GM21423 (cell line): Measurements from ENCODE around the gene ITM2B.

Experiments used
- ATAC-seq: cut with Tn5 transposase; IDR thresholded peaks from one replicate; pipeline ENCODE4 v1.9.1; 2021; ENCODE audit warnings: mild to moderate bottlenecking, moderate library complexity; ENCODE audit not compliant: unreplicated experiment

ITM2B gene

GRCh38 chr13:48302871-48303358, 69.9 kb downstream of the ITM2B start:
- ATAC-seq: no peak

GRCh38 chr13:48303359-48304142, 70.5 kb downstream of the ITM2B start, which contains the start of gene RB1:
TSS of gene RB1 (plus strand) at chr13:48303751. CDS start at chr13:48303913, 162 bp downstream.
- peak; percentile 71 for ATAC-seq

- peak; percentile 71 for ATAC-seq
Measured at GRCh38 chr13:48304143-48304876, 71.3 kb downstream of the ITM2B start.

- no peak for ATAC-seq
Measured at GRCh38 chr13:48311223-48311622, 78.2 kb downstream of the ITM2B start.

GRCh38 chr13:48315969-48316650, 83.1 kb downstream of the ITM2B start:
- no peak for ATAC-seq

- ATAC-seq: no peak
Measured at GRCh38 chr13:48316826-48317510, 84.0 kb downstream of the ITM2B start.

- no peak for ATAC-seq
Measured at GRCh38 chr13:48317511-48318376, 84.7 kb downstream of the ITM2B start.

GRCh38 chr13:48318377-48318811, 85.4 kb downstream of the ITM2B start:
- no peak for ATAC-seq

GRCh38 chr13:48318821-48319511, 86.0 kb downstream of the ITM2B start:
- no peak for ATAC-seq
